Measurements from ENCODE around the gene CDK10.

The CDK10 gene

GRCh38 chr16:89716916-89717687 is 30.6 kb downstream of the CDK10 start:
- DNase-seq, result no peak

GRCh38 chr16:89717688-89718505 is 31.4 kb downstream of the CDK10 start:
- no peak for DNase-seq

GRCh38 chr16:89720551-89720812 is 34.0 kb downstream of the CDK10 start:
- no peak for DNase-seq

GRCh38 chr16:89720813-89721545 is 34.5 kb downstream of the CDK10 start, which contains the start of the genes VPS9D1 and ZNF276:
VPS9D1 (minus strand) TSS chr16:89720898; CDS start chr16:89720861, 37 bp downstream.
ZNF276 (plus strand) TSS chr16:89721537; CDS start chr16:89721641, 104 bp downstream.
- DNase-seq, result peak; percentile 73

- peak; percentile 35 for DNase-seq
Measured at GRCh38 chr16:89721546-89722391, 35.3 kb downstream of the CDK10 start.

GRCh38 chr16:89722392-89723278 is 36.1 kb downstream of the CDK10 start:
- no peak for DNase-seq

GRCh38 chr16:89723279-89724250 is 37.1 kb downstream of the CDK10 start:
- DNase-seq, result no peak

- no peak for DNase-seq
Measured at GRCh38 chr16:89727406-89728120, 41.1 kb downstream of the CDK10 start.

GRCh38 chr16:89729293-89729692 is 42.8 kb downstream of the CDK10 start:
- no peak for DNase-seq

- no peak for DNase-seq
Measured at GRCh38 chr16:89729863-89730593, 43.5 kb downstream of the CDK10 start.

- no peak for DNase-seq
Measured at GRCh38 chr16:89730610-89731234, 44.2 kb downstream of the CDK10 start.

- DNase-seq, result no peak
Measured at GRCh38 chr16:89732142-89732917, 45.8 kb downstream of the CDK10 start.

GRCh38 chr16:89732918-89733242 is 46.4 kb downstream of the CDK10 start:
- no peak for DNase-seq

GRCh38 chr16:89733322-89733721 is 46.8 kb downstream of the CDK10 start:
- no peak for DNase-seq

GRCh38 chr16:89733792-89734191 is 47.3 kb downstream of the CDK10 start:
- no peak for DNase-seq

GRCh38 chr16:89736554-89736953 is 50.1 kb downstream of the CDK10 start:
- no peak for DNase-seq

GRCh38 chr16:89737341-89738071 is 51.0 kb downstream of the CDK10 start:
- DNase-seq, result no peak
